Fibroblast of pulmonary artery (primary cell): ENCODE data around the gene FCN3.

Source experiments
- DNase-seq: peaks from one replicate; pipeline ENCODE4 v3.0.0-alpha.2; 2010; ENCODE audit warnings: low read depth
- H3K4me3 ChIP-seq: replicated peaks from 2 replicates; pipeline ENCODE4 v1.5.1; 2011; ENCODE audit warnings: low read depth, mild to moderate bottlenecking, control low read depth, low read length, moderate library complexity
- CTCF ChIP-seq: IDR thresholded peaks from 2 replicates; pipeline ENCODE4 v1.5.1; 2011; ENCODE audit warnings: mild to moderate bottlenecking, control low read depth, low read length, inconsistent platforms; ENCODE audit errors: missing control alignments

The FCN3 gene

GRCh38 chr1:27327964-27328363, 46.7 kb downstream of the FCN3 start:
- no peak overlapping the region for H3K4me3 ChIP-seq
- TF ChIP-seq CTCF: no peak
- no peak for DNase-seq

GRCh38 chr1:27325286-27325685, 49.3 kb downstream of the FCN3 start:
- no peak overlapping the region for H3K4me3 ChIP-seq
- no peak for TF ChIP-seq CTCF
- no peak for DNase-seq

- DNase-seq: no peak
- no peak for TF ChIP-seq CTCF
- H3K4me3 ChIP-seq: peak overlapping the region; percentile 100
Measured at GRCh38 chr1:27322569-27323240, 51.9 kb downstream of the FCN3 start.

GRCh38 chr1:27321813-27322568, 52.6 kb downstream of the FCN3 start, which contains the start of gene TMEM222:
Gene TMEM222, plus strand, starts transcription at chr1:27322163. Its CDS starts 35 bp downstream, at chr1:27322198.
- peak within 1 kb of the TSS; percentile 100 for H3K4me3 ChIP-seq
- peak; percentile 98 for DNase-seq
- no peak for TF ChIP-seq CTCF
